GM23338 (cell line): ENCODE data around the gene BPTF. TPM values are rescaled to one million over a fixed set of nuclear protein-coding genes. Genes with fewer than 3 reads are reported as not detected.
"Not testable (repeated sequence)": the region's sequence is repeated elsewhere in the genome, so short reads cannot be mapped to it uniquely, and the experiment has no call there.

Experiments
- ATAC-seq: fragments of 200-7000 bp; cut with Tn5 transposase; 3 replicates; pipeline ENCODE4 v1.9.1; 2020
- DNase-seq: peaks from one replicate; pipeline ENCODE4 v3.0.0-alpha.2; 2015; ENCODE audit warnings: low spot score
- H2AFZ ChIP-seq: fragments of 200-600 bp; sonication (generic); 2 replicates; pipeline ENCODE4 v1.8.0; 2016; ENCODE audit warnings: antibody characterized with exemption, mild to moderate bottlenecking, moderate library complexity
- H3F3A ChIP-seq: fragments of 200-600 bp; sonication (generic); replicated peaks from 2 replicates; pipeline ENCODE4 v1.8.0; 2017; ENCODE audit warnings: antibody characterized with exemption, mixed run types, low read depth
- H3K27ac ChIP-seq: fragments of 200-600 bp; sonication (generic); 2 replicates; pipeline ENCODE4 v1.6.1; 2016; ENCODE audit warnings: low read depth
- H3K27me3 ChIP-seq: fragments of 200-600 bp; sonication (generic); 2 replicates; pipeline ENCODE4 v1.8.0; 2016; ENCODE audit warnings: mild to moderate bottlenecking, mixed run types, moderate library complexity; ENCODE audit not compliant: insufficient read depth
- H3K36me3 ChIP-seq: fragments of 200-600 bp; sonication (generic); 2 replicates; pipeline ENCODE4 v1.8.0; 2016; ENCODE audit warnings: mild to moderate bottlenecking; ENCODE audit not compliant: insufficient read depth
- H3K4me1 ChIP-seq: fragments of 200-600 bp; sonication (generic); 2 replicates; pipeline ENCODE4 v1.8.0; 2016; ENCODE audit warnings: mild to moderate bottlenecking, moderate library complexity; ENCODE audit not compliant: insufficient read depth
- H3K4me2 ChIP-seq: fragments of 200-600 bp; sonication (generic); 2 replicates; pipeline ENCODE4 v1.7.1; 2017; ENCODE audit warnings: mixed run types
- H3K4me3 ChIP-seq: fragments of 200-600 bp; sonication (generic); 2 replicates; pipeline ENCODE4 v1.6.1; 2016; ENCODE audit warnings: mixed run types
- H3K79me2 ChIP-seq: fragments of 200-600 bp; sonication (generic); replicated peaks from 2 replicates; pipeline ENCODE4 v1.8.0; 2017; ENCODE audit warnings: mild to moderate bottlenecking; ENCODE audit not compliant: insufficient read depth
- H3K9me2 ChIP-seq: fragments of 200-600 bp; sonication (generic); 2 replicates; pipeline ENCODE4 v1.8.0; 2017; ENCODE audit not compliant: insufficient read depth
- H4K20me1 ChIP-seq: fragments of 200-600 bp; sonication (generic); replicated peaks from 2 replicates; pipeline ENCODE4 v1.8.0; 2017; ENCODE audit warnings: mild to moderate bottlenecking; ENCODE audit not compliant: insufficient read depth
- H3K27ac Mint-ChIP-seq: 2 replicates; pipeline ENCODE4 v1.8.0; 2020; ENCODE audit warnings: inconsistent platforms, mild to moderate bottlenecking, moderate library complexity, mixed read lengths
- H3K27me3 Mint-ChIP-seq: 3 replicates; pipeline ENCODE4 v1.8.0; 2022; ENCODE audit warnings: low read depth, mild to moderate bottlenecking, moderate library complexity, mixed read lengths, inconsistent platforms; ENCODE audit not compliant: insufficient read depth, poor library complexity
- H3K36me3 Mint-ChIP-seq: 3 replicates; pipeline ENCODE4 v1.8.0; 2021; ENCODE audit warnings: low read depth, mild to moderate bottlenecking, inconsistent platforms, moderate library complexity, mixed read lengths
- H3K4me1 Mint-ChIP-seq: 3 replicates; pipeline ENCODE4 v1.8.0; 2020; ENCODE audit warnings: mild to moderate bottlenecking, inconsistent platforms, mixed read lengths
- H3K4me3 Mint-ChIP-seq: 3 replicates; pipeline ENCODE4 v1.8.0; 2021; ENCODE audit warnings: moderate library complexity, mild to moderate bottlenecking, inconsistent platforms, mixed read lengths
- H3K9me3 Mint-ChIP-seq: 3 replicates; pipeline ENCODE4 v1.8.0; 2020; ENCODE audit warnings: moderate library complexity, mild to moderate bottlenecking, inconsistent platforms, mixed read lengths
- CREB1 ChIP-seq: fragments of 250-450 bp; sonication (Bioruptor Pico); IDR thresholded peaks from 2 replicates; pipeline ENCODE4 v1.5.0; 2020; ENCODE audit warnings: low read depth, mild to moderate bottlenecking, moderate library complexity
- STAT1 ChIP-seq: IDR thresholded peaks from one replicate; pipeline ENCODE4 v1.6.1; 2016; ENCODE audit warnings: antibody characterized with exemption; ENCODE audit not compliant: unreplicated experiment
- polyA plus RNA-seq: library from polyadenylated mRNA; unstranded; fragments of >200 nt; fragmentation: Nextera tagmentation; extraction: Ambion mirVana; gene quantifications from 2 replicates; pipeline ENCODE4 v1.2.1, GENCODE V29; 2016
- total RNA-seq: library from RNA; depleted of rRNA; stranded (reverse); fragments of >200 nt; shearing (Covaris generic); gene quantifications from 2 replicates; pipeline ENCODE4 v1.2.3, GENCODE V29; 2014
- TF ChIP-seq, protein P1 (sequence below), 2 experiments: fragments of 200-600 bp in 1 of 2; sonication (generic) in 1 of 2; conservative IDR thresholded peaks; 2 replicates each; pipeline versions ENCODE4 v1.5.1 to v1.6.1; 2016 to 2017; ENCODE audit warnings: antibody characterized with exemption in 2 of 2, low read depth in 2 of 2, mild to moderate bottlenecking in 2 of 2, moderate library complexity in 1 of 2
- TF ChIP-seq, protein P2 (sequence below): IDR thresholded peaks from one replicate; pipeline ENCODE4 v1.6.1; 2018; ENCODE audit warnings: antibody characterized with exemption; ENCODE audit not compliant: unreplicated experiment

Gene BPTF
- total and polyA plus RNA-seq, 2 experiments from 2014 or later: 161 to 179 TPM

DNA sequence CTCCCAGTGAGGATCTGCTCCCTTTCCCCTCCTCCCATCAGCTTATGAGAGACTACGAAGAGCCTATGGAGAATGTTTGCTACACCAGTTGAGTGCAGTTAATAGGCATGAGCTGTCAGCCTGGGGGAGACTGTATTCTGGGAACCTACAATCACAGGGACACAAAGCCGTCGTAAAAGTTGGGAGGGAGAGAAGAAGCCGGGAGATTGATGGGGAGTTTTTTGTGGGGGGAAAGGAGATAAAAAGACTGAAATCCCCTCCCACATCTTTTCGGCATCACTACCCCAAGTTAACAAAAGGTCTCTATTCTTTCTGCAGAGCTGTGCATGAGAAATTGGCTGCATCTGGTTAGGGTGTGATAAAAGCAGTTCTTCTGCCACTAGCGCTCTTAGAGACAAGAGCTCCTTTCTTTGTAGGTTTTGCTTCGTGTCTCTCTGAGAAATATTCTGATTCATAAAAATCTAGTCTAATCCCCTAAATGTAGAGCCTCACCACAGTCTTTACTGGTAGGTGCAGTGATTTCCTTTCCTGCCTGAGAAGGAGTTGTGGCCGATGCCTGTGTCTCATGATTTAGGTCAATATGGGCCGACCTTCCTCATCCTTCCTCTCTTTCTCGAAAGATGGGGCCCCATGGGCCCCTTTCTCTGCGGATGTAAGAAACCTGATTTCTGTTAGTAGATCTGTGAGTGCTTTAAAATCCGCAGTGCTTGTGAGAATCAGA lies 77.4 kb downstream of the BPTF start (continued):
- TF ChIP-seq, protein P1, sequence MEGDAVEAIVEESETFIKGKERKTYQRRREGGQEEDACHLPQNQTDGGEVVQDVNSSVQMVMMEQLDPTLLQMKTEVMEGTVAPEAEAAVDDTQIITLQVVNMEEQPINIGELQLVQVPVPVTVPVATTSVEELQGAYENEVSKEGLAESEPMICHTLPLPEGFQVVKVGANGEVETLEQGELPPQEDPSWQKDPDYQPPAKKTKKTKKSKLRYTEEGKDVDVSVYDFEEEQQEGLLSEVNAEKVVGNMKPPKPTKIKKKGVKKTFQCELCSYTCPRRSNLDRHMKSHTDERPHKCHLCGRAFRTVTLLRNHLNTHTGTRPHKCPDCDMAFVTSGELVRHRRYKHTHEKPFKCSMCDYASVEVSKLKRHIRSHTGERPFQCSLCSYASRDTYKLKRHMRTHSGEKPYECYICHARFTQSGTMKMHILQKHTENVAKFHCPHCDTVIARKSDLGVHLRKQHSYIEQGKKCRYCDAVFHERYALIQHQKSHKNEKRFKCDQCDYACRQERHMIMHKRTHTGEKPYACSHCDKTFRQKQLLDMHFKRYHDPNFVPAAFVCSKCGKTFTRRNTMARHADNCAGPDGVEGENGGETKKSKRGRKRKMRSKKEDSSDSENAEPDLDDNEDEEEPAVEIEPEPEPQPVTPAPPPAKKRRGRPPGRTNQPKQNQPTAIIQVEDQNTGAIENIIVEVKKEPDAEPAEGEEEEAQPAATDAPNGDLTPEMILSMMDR (conservative IDR thresholded peaks at IDR 0.05; ENCODE audit: low read depth in 2 of 2): no peak
- TF ChIP-seq CREB1 (CRISPR knock-in tag): no peak
- TF ChIP-seq STAT1: no peak
- TF ChIP-seq, protein P2, sequence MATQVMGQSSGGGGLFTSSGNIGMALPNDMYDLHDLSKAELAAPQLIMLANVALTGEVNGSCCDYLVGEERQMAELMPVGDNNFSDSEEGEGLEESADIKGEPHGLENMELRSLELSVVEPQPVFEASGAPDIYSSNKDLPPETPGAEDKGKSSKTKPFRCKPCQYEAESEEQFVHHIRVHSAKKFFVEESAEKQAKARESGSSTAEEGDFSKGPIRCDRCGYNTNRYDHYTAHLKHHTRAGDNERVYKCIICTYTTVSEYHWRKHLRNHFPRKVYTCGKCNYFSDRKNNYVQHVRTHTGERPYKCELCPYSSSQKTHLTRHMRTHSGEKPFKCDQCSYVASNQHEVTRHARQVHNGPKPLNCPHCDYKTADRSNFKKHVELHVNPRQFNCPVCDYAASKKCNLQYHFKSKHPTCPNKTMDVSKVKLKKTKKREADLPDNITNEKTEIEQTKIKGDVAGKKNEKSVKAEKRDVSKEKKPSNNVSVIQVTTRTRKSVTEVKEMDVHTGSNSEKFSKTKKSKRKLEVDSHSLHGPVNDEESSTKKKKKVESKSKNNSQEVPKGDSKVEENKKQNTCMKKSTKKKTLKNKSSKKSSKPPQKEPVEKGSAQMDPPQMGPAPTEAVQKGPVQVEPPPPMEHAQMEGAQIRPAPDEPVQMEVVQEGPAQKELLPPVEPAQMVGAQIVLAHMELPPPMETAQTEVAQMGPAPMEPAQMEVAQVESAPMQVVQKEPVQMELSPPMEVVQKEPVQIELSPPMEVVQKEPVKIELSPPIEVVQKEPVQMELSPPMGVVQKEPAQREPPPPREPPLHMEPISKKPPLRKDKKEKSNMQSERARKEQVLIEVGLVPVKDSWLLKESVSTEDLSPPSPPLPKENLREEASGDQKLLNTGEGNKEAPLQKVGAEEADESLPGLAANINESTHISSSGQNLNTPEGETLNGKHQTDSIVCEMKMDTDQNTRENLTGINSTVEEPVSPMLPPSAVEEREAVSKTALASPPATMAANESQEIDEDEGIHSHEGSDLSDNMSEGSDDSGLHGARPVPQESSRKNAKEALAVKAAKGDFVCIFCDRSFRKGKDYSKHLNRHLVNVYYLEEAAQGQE: no peak

DNA sequence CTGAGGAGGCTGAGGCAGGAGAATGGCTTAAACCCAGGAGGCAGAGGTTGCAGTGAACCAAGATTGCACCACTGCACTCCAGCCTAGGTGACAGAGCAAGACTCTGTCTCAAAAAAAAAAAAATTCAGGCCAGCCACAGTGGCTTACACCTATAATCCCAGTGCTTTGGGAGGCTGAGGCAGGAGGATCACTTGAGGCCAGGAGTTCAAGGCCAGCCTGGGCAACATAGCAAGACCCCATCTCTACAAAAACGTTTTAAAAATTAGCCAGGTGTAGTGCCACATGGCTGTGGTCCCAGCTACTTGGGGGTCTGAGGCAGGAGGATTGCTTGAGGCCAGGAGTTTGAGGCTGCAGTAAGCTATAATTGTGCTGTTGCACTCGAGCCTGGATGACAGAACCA lies 80.0 kb downstream of the BPTF start:
- peaks cover 12% of the 10 kb centered on the region for H3K27me3 Mint-ChIP-seq

DNA sequence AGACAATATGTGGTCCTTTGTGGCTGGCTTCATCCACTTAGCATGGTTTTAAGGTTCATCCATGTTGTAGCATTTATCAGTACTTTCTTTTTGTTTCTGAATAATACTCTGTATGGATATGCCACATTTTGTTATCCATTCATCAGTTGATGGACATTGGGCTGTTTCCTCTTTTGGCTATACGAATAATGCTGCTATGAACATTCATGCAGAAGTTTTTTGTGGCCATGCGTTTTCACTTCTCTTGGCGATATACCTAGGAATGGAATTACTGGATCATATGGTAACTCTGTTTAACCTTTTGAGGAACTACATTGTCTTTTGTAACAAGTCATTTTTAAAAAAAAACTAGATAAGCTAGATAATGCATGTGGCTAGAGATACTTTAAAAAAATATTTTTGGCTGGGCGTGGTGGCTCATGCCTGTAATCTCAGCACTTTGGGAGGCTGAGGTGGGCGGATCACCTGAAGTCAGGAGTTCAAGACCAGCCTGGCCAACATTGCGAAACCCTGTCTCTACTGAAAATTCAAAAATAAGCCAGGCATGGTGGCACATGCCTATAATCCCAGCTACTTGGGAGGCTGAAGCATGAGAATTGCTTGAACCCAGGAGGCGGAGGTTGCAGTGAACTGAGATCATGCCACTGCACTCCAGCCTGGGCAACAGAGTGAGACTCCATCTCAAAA lies 85.0 kb downstream of the BPTF start:
- H2AFZ ChIP-seq, ATAC-seq, H3K27me3 Mint-ChIP-seq, H3K4me1 ChIP-seq, H3K4me3 ChIP-seq, DNase-seq, H3K9me2 ChIP-seq, H3K4me2 ChIP-seq, H3K4me1 Mint-ChIP-seq, H3K27ac ChIP-seq, H3K4me3 Mint-ChIP-seq, H3K27ac Mint-ChIP-seq, H3K9me3 Mint-ChIP-seq, H3K27me3 ChIP-seq, H4K20me1 ChIP-seq, H3F3A ChIP-seq: not testable (repeated sequence)
- peaks cover 91% of the 10 kb centered on the region for H3K36me3 Mint-ChIP-seq
- H3K79me2 ChIP-seq: peaks cover 17% of the 10 kb centered on the region
- H3K36me3 ChIP-seq: peaks cover 26% of the 10 kb centered on the region

More for the DNA sequence above, 80.0 kb downstream of the BPTF start:
- peaks cover 36% of the 10 kb centered on the region for H3K36me3 ChIP-seq
- not testable (repeated sequence) for H3K9me3 Mint-ChIP-seq, H3K4me3 Mint-ChIP-seq, H3K27ac Mint-ChIP-seq, H4K20me1 ChIP-seq, H3F3A ChIP-seq, H3K4me1 ChIP-seq, H3K4me1 Mint-ChIP-seq, DNase-seq, H3K79me2 ChIP-seq, H3K27ac ChIP-seq, H3K9me2 ChIP-seq, H3K27me3 ChIP-seq, ATAC-seq, H3K4me2 ChIP-seq, H3K4me3 ChIP-seq, H2AFZ ChIP-seq
- H3K36me3 Mint-ChIP-seq: peaks cover 90% of the 10 kb centered on the region
